Hair follicular keratinocyte (primary cell): Measurements from ENCODE around the gene CAMTA2. TPM values are rescaled to one million over a fixed set of nuclear protein-coding genes. Genes with fewer than 3 reads are reported as not detected.

Experiments used
- total RNA-seq: library from RNA; depleted of rRNA; stranded (reverse); fragments of >200 nt; gene quantifications from 2 replicates; pipeline ENCODE4 v1.2.3, GENCODE V29; 2015

The CAMTA2 gene
- 9.7 and 22.2 TPM in 2 replicates for total RNA-seq

GRCh38 chr17:4986951-4987766, at the start of gene CAMTA2:
Gene CAMTA2 (minus strand): TSS chr17:4987675. CDS start chr17:4986222, 1,453 bp downstream.

GRCh38 chr17:5035315-5035714, 47.8 kb upstream of the CAMTA2 start, which contains the start of gene SLC52A1:
Gene SLC52A1 (minus strand): TSS chr17:5035426. CDS start chr17:5034606, 820 bp downstream.

GRCh38 chr17:4997302-4998026, 10.0 kb upstream of the CAMTA2 start, which contains the start of the genes INCA1 and KIF1C:
Gene INCA1 (minus strand): TSS chr17:4997522. CDS start chr17:4994437, 3,085 bp downstream.
Gene KIF1C (plus strand): TSS chr17:4997950. CDS start chr17:5000247, 2,297 bp downstream.

GRCh38 chr17:4967539-4968485, 19.7 kb downstream of the CAMTA2 start, which contains the start of gene SPAG7:
Gene SPAG7 (minus strand): TSS chr17:4967817. CDS start chr17:4967804, 13 bp downstream.

GRCh38 chr17:4950746-4951204, 36.7 kb downstream of the CAMTA2 start, which contains the start of gene ENO3:
Gene ENO3 (plus strand): TSS chr17:4951119. CDS start chr17:4951830, 711 bp downstream.

GRCh38 chr17:4948166-4948930, 39.1 kb downstream of the CAMTA2 start, which contains the start of gene PFN1:
Gene PFN1 (minus strand): TSS chr17:4948530. CDS start chr17:4948394, 136 bp downstream.

GRCh38 chr17:4939796-4940554, 47.5 kb downstream of the CAMTA2 start, which contains the start of the genes RNF167 and SLC25A11:
Gene RNF167 (plus strand): TSS chr17:4940268. CDS start chr17:4940910, 642 bp downstream.
Gene SLC25A11 (minus strand): TSS chr17:4940046. CDS start chr17:4939910, 136 bp downstream.

GRCh38 chr17:4931963-4932362, 55.5 kb downstream of the CAMTA2 start, which contains the start of gene GP1BA:
Gene GP1BA (plus strand): TSS chr17:4932277. CDS start chr17:4932605, 328 bp downstream.

Other genes with a start within 250 kb of the CAMTA2 start
- gene ZMYND15, start 247.8 kb downstream of the CAMTA2 start, total RNA-seq = 0.08 and 0.11 TPM in 2 replicates
- gene CXCL16, start 247.7 kb downstream of the CAMTA2 start, total RNA-seq = 1.9 and 14.8 TPM in 2 replicates
- gene TM4SF5, start 215.8 kb downstream of the CAMTA2 start, total RNA-seq = not detected in 2 replicates
- gene VMO1, start 201.3 kb downstream of the CAMTA2 start, total RNA-seq = 0.31 TPM in 1 of 2 replicates, not detected in the other
- not detected in 2 replicates for gene GLTPD2, start 198.7 kb downstream of the CAMTA2 start, total RNA-seq
- 272 and 338 TPM in 2 replicates for gene PSMB6, start 191.5 kb downstream of the CAMTA2 start, total RNA-seq
- gene PLD2, start 180.5 kb downstream of the CAMTA2 start, total RNA-seq = 19.6 and 23.9 TPM in 2 replicates
- gene MINK1, start 154.3 kb downstream of the CAMTA2 start, total RNA-seq = 43.4 and 65.6 TPM in 2 replicates
- gene C17orf107, start 88.1 kb downstream of the CAMTA2 start, total RNA-seq = 1.1 and 2.2 TPM in 2 replicates
- gene CHRNE, start 84.6 kb downstream of the CAMTA2 start, total RNA-seq = not detected in 2 replicates
- gene GP1BA, start 55.4 kb downstream of the CAMTA2 start, total RNA-seq = not detected in 2 replicates
- 53.0 and 63.6 TPM in 2 replicates for gene SLC25A11, start 47.6 kb downstream of the CAMTA2 start, total RNA-seq
- gene RNF167, start 47.4 kb downstream of the CAMTA2 start, total RNA-seq = 50.5 and 60.4 TPM in 2 replicates
- gene PFN1, start 39.1 kb downstream of the CAMTA2 start, total RNA-seq = 1,881 and 2,020 TPM in 2 replicates
- 0.61 and 0.86 TPM in 2 replicates for gene ENO3, start 36.6 kb downstream of the CAMTA2 start, total RNA-seq
- 64.0 and 77.2 TPM in 2 replicates for gene SPAG7, start 19.9 kb downstream of the CAMTA2 start, total RNA-seq
- 0.08 TPM in 1 of 2 replicates, not detected in the other for gene INCA1, start 9.8 kb upstream of the CAMTA2 start, total RNA-seq
- 73.7 and 76.2 TPM in 2 replicates for gene KIF1C, start 10.3 kb upstream of the CAMTA2 start, total RNA-seq
- gene SLC52A1, start 47.8 kb upstream of the CAMTA2 start, total RNA-seq = 0.08 and 0.62 TPM in 2 replicates
- gene ZFP3, start 90.8 kb upstream of the CAMTA2 start, total RNA-seq = 0.30 and 0.94 TPM in 2 replicates
- gene ZNF232, start 124.2 kb upstream of the CAMTA2 start, total RNA-seq = 5.8 and 5.9 TPM in 2 replicates
- gene USP6, start 128.4 kb upstream of the CAMTA2 start, total RNA-seq = under 0.01 TPM in 1 of 2 replicates, not detected in the other
- 0.87 and 2.1 TPM in 2 replicates for gene ZNF594, start 204.2 kb upstream of the CAMTA2 start, total RNA-seq
- gene SCIMP, start 247.2 kb upstream of the CAMTA2 start, total RNA-seq = not detected in 2 replicates